Measurements from ENCODE around the gene FGF9.

- TF ChIP-seq POLR2AphosphoS5 (IDR thresholded peaks at IDR 0.05) (no peak), CTCF (IDR thresholded peaks at IDR 0.05 in 8 of 11, conservative IDR thresholded peaks at IDR 0.05 in 3 of 11) (no peak)
These were observed 12.3 kb downstream of the FGF9 start for GRCh38 chr13:21683034-21683733.

All from spleen (tissue), 7 donors.